K562 (cell line): Measurements from ENCODE around the gene TMCC2. TPM values are rescaled to one million over a fixed set of nuclear protein-coding genes. Genes with fewer than 3 reads are reported as not detected.

Source experiments
- FUS ChIP-seq: fragments of 200-400 bp; formaldehyde crosslinking; optimal IDR thresholded peaks from 2 replicates; pipeline ENCODE3; 2017; ENCODE audit warnings: low read depth, low read length
- KLF13 ChIP-seq: fragments of 450-650 bp; IDR thresholded peaks from 2 replicates; pipeline ENCODE4 v1.6.1; 2016; ENCODE audit warnings: missing genetic modification characterization, low read depth, mild to moderate bottlenecking, missing compliant biosample characterization, moderate library complexity, borderline replicate concordance
- MAX ChIP-seq: sonication (generic); formaldehyde crosslinking; IDR thresholded peaks from 2 replicates; pipeline ENCODE4 v1.9.0; 2022; ENCODE audit warnings: mild to moderate bottlenecking, missing genetic modification reagents
- NR1H2 ChIP-seq: sonication (generic); formaldehyde crosslinking; IDR thresholded peaks from 2 replicates; pipeline ENCODE4 v1.4.0; 2020; ENCODE audit warnings: mild to moderate bottlenecking, missing genetic modification reagents
- SNRNP70 ChIP-seq: fragments of 200-400 bp; formaldehyde crosslinking; optimal IDR thresholded peaks from 2 replicates; pipeline ENCODE3; 2017; ENCODE audit warnings: low read depth, low read length
- SRSF1 ChIP-seq: fragments of 200-400 bp; formaldehyde crosslinking; IDR thresholded peaks from 2 replicates; pipeline ENCODE4 v1.6.1; 2017; ENCODE audit warnings: mild to moderate bottlenecking, low read depth, low read length, moderate library complexity
- TBP ChIP-seq: optimal IDR thresholded peaks from 2 replicates; pipeline ENCODE3; 2011; ENCODE audit warnings: low read depth, low read length, improper control_type of control experiment
- ZBTB40 ChIP-seq, 2 experiments: fragments of 450-650 bp in 1 of 2; sonication (generic) in 1 of 2; formaldehyde crosslinking in 1 of 2; IDR thresholded peaks; 2 replicates each; pipeline versions ENCODE4 v1.7.1 to v1.9.0; 2016 to 2022; ENCODE audit warnings: inconsistent platforms in 1 of 2, mild to moderate bottlenecking in 1 of 2, missing genetic modification reagents in 1 of 2
- ZNF224 ChIP-seq: sonication (generic); formaldehyde crosslinking; IDR thresholded peaks from 2 replicates; pipeline ENCODE4 v1.8.0; 2022; ENCODE audit warnings: mild to moderate bottlenecking, missing genetic modification reagents
- ZNF23 ChIP-seq: fragments of 250-450 bp; sonication (Bioruptor Pico); IDR thresholded peaks from 2 replicates; pipeline ENCODE4 v1.4.0; 2020; ENCODE audit warnings: mild to moderate bottlenecking
- ZNF316 ChIP-seq: fragments of 450-650 bp; IDR thresholded peaks from 2 replicates; pipeline ENCODE4 v1.6.1; 2016
- ZNF408 ChIP-seq: fragments of 250-450 bp; sonication (Bioruptor Pico); IDR thresholded peaks from 2 replicates; pipeline ENCODE4 v1.4.0; 2020; ENCODE audit warnings: low read depth, mild to moderate bottlenecking, moderate library complexity
- ZNF609 ChIP-seq: sonication (generic); formaldehyde crosslinking; IDR thresholded peaks from 2 replicates; pipeline ENCODE4 v1.8.1; 2023; ENCODE audit warnings: missing genetic modification reagents, mild to moderate bottlenecking, borderline replicate concordance
- polyA plus RNA-seq, 8 experiments: library from polyadenylated mRNA; depleted of rRNA in 4 of 8; stranded (reverse) in 5 of 8; unstranded in 3 of 8; fragments of >200 nt; fragmentation: Nextera tagmentation in 2 of 8; fragmentation: Illumina TruSeq in 1 of 8; extraction: Ambion mirVana in 2 of 8; extraction: Trizol in 1 of 8; gene quantifications; 2 replicates each; pipeline versions ENCODE4 v1.2.1 to v1.2.3, GENCODE V29; 2011 to 2014; ENCODE audit warnings: inconsistent platforms in 1 of 8, missing spikeins in 1 of 8
- total RNA-seq, 7 experiments: library from RNA; depleted of rRNA in 6 of 7; stranded (reverse); fragments of >200 nt in 6 of 7; fragmentation: Illumina TruSeq in 2 of 7; extraction: Trizol in 2 of 7; gene quantifications; 2 replicates each; pipeline versions ENCODE4 v1.2.1 to v1.2.3, GENCODE V29; 2011 to 2021; ENCODE audit warnings: low replicate concordance in 1 of 7

The TMCC2 gene
- total and polyA plus RNA-seq, 9 of the 15 experiments (the other 6 are each of a cell fraction or from before 2014, with no cell fraction given): 0.06 to 1.8 (median 0.98) TPM

DNA sequence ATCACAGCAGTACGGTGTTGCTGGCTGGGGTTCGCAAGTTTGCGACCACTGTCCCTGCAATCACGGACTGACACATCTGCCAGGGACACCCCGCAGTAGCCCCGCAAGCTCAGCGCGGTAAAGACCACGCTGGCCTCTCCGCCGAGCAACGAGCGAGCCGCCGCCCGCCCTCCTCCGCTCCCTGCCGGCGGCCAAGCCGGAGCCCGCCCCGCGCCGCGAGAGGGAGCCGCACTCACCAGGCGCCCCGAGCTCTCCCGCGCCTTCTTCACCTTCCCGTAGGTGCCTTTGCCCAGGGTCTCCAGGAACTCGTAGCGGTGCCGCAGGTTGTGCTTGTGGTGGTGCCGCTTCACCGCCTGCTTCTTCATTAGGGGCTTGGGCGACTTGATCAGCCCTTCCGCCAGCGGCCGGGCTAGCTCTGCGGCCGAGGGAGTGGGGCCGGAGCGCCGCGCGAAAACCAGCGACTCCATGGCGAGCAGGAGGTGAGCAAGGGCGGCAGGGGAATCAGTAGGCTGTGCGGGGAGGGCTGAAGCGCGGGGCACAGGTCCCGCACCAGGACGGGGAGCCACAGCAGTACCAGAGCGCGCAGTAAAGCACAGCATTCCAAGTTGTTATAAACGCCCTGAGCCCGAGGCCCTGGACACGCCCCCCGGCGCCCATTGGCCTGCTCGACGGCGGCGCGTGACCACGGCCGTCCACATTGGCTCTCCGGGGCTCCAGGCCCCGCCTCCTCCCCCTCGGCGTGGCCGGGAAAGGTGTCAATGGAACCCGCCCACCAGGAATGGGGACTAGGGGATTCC is 93.6 kb downstream of the TMCC2 start, which contains the start of gene NUAK2 (continued):
- TF ChIP-seq ZNF224 (peak; percentile 89), ZNF316 (no peak), ZNF23 (CRISPR knock-in tag) (no peak), SRSF1 (no peak), MAX (CRISPR knock-in tag) (peak; percentile 97), ZNF609 (CRISPR knock-in tag) (peak; percentile 76; the same call in 1 of the 2 replicates), ZNF408 (no peak), SNRNP70 (no peak), FUS (no peak), NR1H2 (CRISPR knock-in tag) (peak; percentile 94; the same call in 1 of the 2 replicates), TBP (no peak), KLF13 (tag) (no peak), ZBTB40 (IDR thresholded peaks at IDR 0.05) (no peak), ZBTB40 (CRISPR knock-in tag; IDR thresholded peaks at IDR 0.05) (0 out of 2 replicates have a peak, but pooled peaks have one; percentile 17)
